Spleen (tissue), 11 donors: Measurements from ENCODE around the gene GMDS. TPM values are rescaled to one million over a fixed set of nuclear protein-coding genes. Genes with fewer than 3 reads are reported as not detected.

ENCODE experiments used
- DNase-seq: peaks from one replicate; pipeline ENCODE4 v3.0.0-alpha.2; 2020
- H3K27ac ChIP-seq, 8 donors: fragments of 200-600 bp; sonication (generic) in 7 of 8; 1 replicate in 4 of 8; 2 replicates in 4 of 8; pipeline versions ENCODE4 v1.5.0 to v1.8.0; 2016 to 2021; ENCODE audit warnings: inconsistent platforms in 4 of 8, mild to moderate bottlenecking in 4 of 8, moderate library complexity in 1 of 8
- H3K27me3 ChIP-seq, 7 donors: fragments of 200-600 bp; sonication (generic) in 6 of 7; replicated peaks in 1 of 7; 1 replicate in 4 of 7; 2 replicates in 3 of 7; pipeline versions ENCODE4 v1.5.0 to v1.8.0; 2016 to 2021; ENCODE audit warnings: inconsistent platforms in 3 of 7, mild to moderate bottlenecking in 1 of 7
- H3K36me3 ChIP-seq, 6 donors: fragments of 200-600 bp; sonication (generic) in 5 of 6; 1 replicate in 4 of 6; 2 replicates in 2 of 6; pipeline versions ENCODE4 v1.5.0 to v1.8.0; 2016 to 2021; ENCODE audit warnings: inconsistent platforms in 2 of 6
- H3K4me1 ChIP-seq, 6 donors: fragments of 200-600 bp; sonication (generic) in 5 of 6; 1 replicate in 3 of 6; 2 replicates in 3 of 6; pipeline versions ENCODE4 v1.5.0 to v1.8.0; 2016 to 2021; ENCODE audit warnings: inconsistent platforms in 3 of 6
- H3K4me3 ChIP-seq, 8 donors: fragments of 200-600 bp; sonication (generic) in 7 of 8; 1 replicate in 4 of 8; 2 replicates in 4 of 8; pipeline versions ENCODE4 v1.5.0 to v1.8.0; 2016 to 2021; ENCODE audit warnings: inconsistent platforms in 4 of 8, mild to moderate bottlenecking in 4 of 8, moderate library complexity in 2 of 8
- H3K9me3 ChIP-seq, 8 donors: fragments of 200-600 bp; sonication (generic) in 7 of 8; 1 replicate in 4 of 8; 2 replicates in 4 of 8; pipeline versions ENCODE4 v1.5.0 to v1.8.0; 2016 to 2021; ENCODE audit warnings: inconsistent platforms in 4 of 8
- CTCF ChIP-seq, 11 experiments: fragments of 200-600 bp in 7 of 11; fragments of 450-650 bp in 4 of 11; sonication (generic) in 4 of 11; IDR thresholded peaks in 8 of 11; conservative IDR thresholded peaks in 3 of 11; 1 replicate in 7 of 11; 2 replicates in 4 of 11; pipeline versions ENCODE4 v1.4.0 to v1.8.0; 2016 to 2021; ENCODE audit warnings: antibody characterized with exemption in 11 of 11, inconsistent platforms in 4 of 11, mild to moderate bottlenecking in 1 of 11
- POLR2A ChIP-seq, 3 donors: fragments of 450-650 bp; IDR thresholded peaks; one replicate each; pipeline ENCODE4 v1.5.1; 2017; ENCODE audit warnings: antibody characterized with exemption in 3 of 3, mild to moderate bottlenecking in 1 of 3
- POLR2AphosphoS5 ChIP-seq, 3 donors: sonication (generic); formaldehyde crosslinking; IDR thresholded peaks; one replicate each; pipeline ENCODE4 v1.5.1; 2017; ENCODE audit warnings: antibody characterized with exemption in 3 of 3
- WGBS, 5 donors: extraction: QIAGEN DNeasy Blood & Tissue Kit in 3 of 5; methylation state at CpG; one replicate each; pipeline versions ENCODE4 v1.1.5 to v1.1.7; 2013 to 2018; 5-methylcytosine and 5-hydroxymethylcytosine counted together
- intact Hi-C: fragments of 100-400 bp; cut with DNase I; formaldehyde crosslinking; loops from one replicate; pipeline ENCODE4 v1.15.0; 2023; ENCODE audit warnings: low total_unique reads
- polyA plus RNA-seq, 3 donors: library from polyadenylated mRNA; stranded (reverse); fragments of 200-250 nt; gene quantifications; one replicate each; pipeline ENCODE4 v1.2.1, GENCODE V29; 2013
- total RNA-seq, 7 donors: library from RNA; depleted of rRNA in 3 of 7; stranded (reverse); fragments of >200 nt in 3 of 7; fragmentation: NEBNext Ultra II Directional in 4 of 7; extraction: Animal tissue kit (Norgen Biotek cat#: 25700) in 4 of 7; gene quantifications; one replicate each; pipeline versions ENCODE4 v1.1.0 to v1.2.1, GENCODE V29; 2016 to 2021
- donor health status: healthy with polysubstance abuse.
- donor health status: DM: no; HTN: no; CAD: no; lungs with moderate emphysema.
- donor health status: DM: no; HTN: no; CAD: no.
- donor health status: Bipolar disorder and iron deficiency.
- donor health status: healthy.
- donor health status: DM: no; HTN: no; CAD: no.
- donor health status: DM: yes; HTN: yes; CAD: no.

The GMDS gene
- total and polyA plus RNA-seq, 10 donors = 9.1 to 30.8 (median 17.7) TPM

GRCh38 chr6:1714654-1715053 is 530.8 kb downstream of the GMDS start:
- DNase-seq = no peak
- H3K27me3 ChIP-seq = no peaks in the 10 kb centered on the region
- WGBS, 5 donors = 93 to 98% (median 95%) methylated on average over 5 of the region's 5 CpGs
- H3K27ac ChIP-seq = no peak overlapping the region
- H3K4me3 ChIP-seq = no peak overlapping the region
- H3K9me3 ChIP-seq = no peaks in the 10 kb centered on the region
- H3K4me1 ChIP-seq = no peaks in the 10 kb centered on the region
- TF ChIP-seq POLR2A (IDR thresholded peaks at IDR 0.05) (no peak), CTCF (IDR thresholded peaks at IDR 0.05 in 8 of 11, conservative IDR thresholded peaks at IDR 0.05 in 3 of 11) (no peak), POLR2AphosphoS5 (IDR thresholded peaks at IDR 0.05) (no peak)
- intact Hi-C loops = no loop called here
- no peaks in the 10 kb centered on the region for H3K36me3 ChIP-seq

GRCh38 chr6:1713016-1713600 is 532.3 kb downstream of the GMDS start:
- peaks cover 0 to 10% (median 0%) of the 10 kb centered on the region in 6 donors for H3K4me1 ChIP-seq
- TF ChIP-seq POLR2A (IDR thresholded peaks at IDR 0.05) = no peak
- TF ChIP-seq POLR2AphosphoS5 (IDR thresholded peaks at IDR 0.05) = no peak
- TF ChIP-seq CTCF (IDR thresholded peaks at IDR 0.05 in 8 of 11, conservative IDR thresholded peaks at IDR 0.05 in 3 of 11) = no peak

GRCh38 chr6:1712451-1712850 is 533.0 kb downstream of the GMDS start:
- no peak overlapping the region for H3K27ac ChIP-seq
- H3K4me3 ChIP-seq = no peak overlapping the region
- no peaks in the 10 kb centered on the region for H3K36me3 ChIP-seq
- H3K9me3 ChIP-seq = no peaks in the 10 kb centered on the region
- TF ChIP-seq POLR2AphosphoS5 (IDR thresholded peaks at IDR 0.05) (no peak), POLR2A (IDR thresholded peaks at IDR 0.05) (no peak), CTCF (IDR thresholded peaks at IDR 0.05 in 8 of 11, conservative IDR thresholded peaks at IDR 0.05 in 3 of 11) (no peak)
- 82 to 90% (median 88%) methylated on average over 3 of the region's 3 CpGs for WGBS, 5 donors
- H3K4me1 ChIP-seq = peaks cover 0 to 10% (median 0%) of the 10 kb centered on the region in 6 donors
- H3K27me3 ChIP-seq = no peaks in the 10 kb centered on the region
- intact Hi-C loops = no loop called here
- no peak for DNase-seq

More at GRCh38 chr6:1713016-1713600, 532.3 kb downstream of the GMDS start:
- 91 to 93% (median 92%) methylated on average over 16 of the region's 16 CpGs for WGBS, 5 donors
- intact Hi-C loops = no loop called here
- Histone ChIP-seq H3K27me3 (no peaks in the 10 kb centered on the region), H3K4me3 (no peak overlapping the region), H3K9me3 (no peaks in the 10 kb centered on the region), H3K36me3 (no peaks in the 10 kb centered on the region), H3K27ac (no peak overlapping the region)
- no peak for DNase-seq

- no peak for TF ChIP-seq POLR2A (IDR thresholded peaks at IDR 0.05)
- TF ChIP-seq POLR2AphosphoS5 (IDR thresholded peaks at IDR 0.05) = no peak
- TF ChIP-seq CTCF (IDR thresholded peaks at IDR 0.05 in 8 of 11, conservative IDR thresholded peaks at IDR 0.05 in 3 of 11) = no peak
- no peak for DNase-seq
- intact Hi-C loops = no loop called here
Observed at GRCh38 chr6:1711136-1711535, 534.3 kb downstream of the GMDS start.

More at GRCh38 chr6:1711136-1711535, 534.3 kb downstream of the GMDS start:
- H3K9me3 ChIP-seq = no peaks in the 10 kb centered on the region
- no peak overlapping the region for H3K27ac ChIP-seq
- no peak overlapping the region for H3K4me3 ChIP-seq
- WGBS, 5 donors = 79 to 99% (median 98%) methylated on average over 6 of the region's 6 CpGs
- H3K27me3 ChIP-seq = no peaks in the 10 kb centered on the region
- peaks cover 0 to 10% (median 0%) of the 10 kb centered on the region in 6 donors for H3K4me1 ChIP-seq
- no peaks in the 10 kb centered on the region for H3K36me3 ChIP-seq
